Gastroesophageal sphincter (tissue), 3 donors: Measurements from ENCODE around the gene NOS1AP.

Experiments
- CTCF ChIP-seq, 4 experiments: fragments of 200-600 bp in 2 of 4; fragments of 450-650 bp in 2 of 4; sonication (generic) in 1 of 4; IDR thresholded peaks; one replicate each; pipeline ENCODE4 v1.5.1; 2017 to 2019; ENCODE audit warnings: antibody characterized with exemption in 4 of 4, mild to moderate bottlenecking in 2 of 4, moderate library complexity in 2 of 4
- POLR2A ChIP-seq, 2 donors: fragments of 450-650 bp; IDR thresholded peaks; one replicate each; pipeline ENCODE4 v1.6.1; 2017; ENCODE audit warnings: antibody characterized with exemption in 2 of 2, mild to moderate bottlenecking in 2 of 2, moderate library complexity in 1 of 2

GRCh38 chr1:162250004-162250730 lies 180.7 kb downstream of the NOS1AP start:
- TF ChIP-seq POLR2A (IDR thresholded peaks at IDR 0.05) (no peak), CTCF (IDR thresholded peaks at IDR 0.05) (no peak)
